H1 (cell line): Measurements from ENCODE around the gene CASP8AP2. TPM values are rescaled to one million over a fixed set of nuclear protein-coding genes. Genes with fewer than 3 reads are reported as not detected.

Experiments
- CTCF ChIA-PET: fragments of 300-600 bp; sonication (Branson Sonifier 250); formaldehyde crosslinking; loops from one replicate; lab custom pipeline; 2021; ENCODE audit not compliant: partially characterized antibody; lab: Charles Lee
- POLR2A ChIA-PET: fragments of 300-600 bp; sonication (Branson Sonifier 250); formaldehyde crosslinking; loops from one replicate; lab custom pipeline; 2021; ENCODE audit warnings: inconsistent platforms; ENCODE audit not compliant: partially characterized antibody; lab: Charles Lee
- DNase-seq, 2 experiments: peaks; one replicate each; pipeline versions ENCODE4 v3.0.0 to v3.0.0-alpha.2; 2010 to 2022; ENCODE audit warnings: low spot score in 2 of 2, low read depth in 1 of 2, mixed read lengths in 1 of 2
- FAIRE-seq: peaks from 2 replicates; lab custom pipeline; 2011; peaks lifted over from hg19 to GRCh38; lab: Jason Lieb, UNC
- H2AFZ ChIP-seq: 2 replicates; pipeline ENCODE4 v1.8.1; 2012; ENCODE audit warnings: low read length, inconsistent platforms
- H2AK5ac ChIP-seq: 2 replicates; pipeline ENCODE4 v1.6.1; 2013; ENCODE audit warnings: low read depth, low read length
- H2BK120ac ChIP-seq: replicated peaks from 2 replicates; pipeline ENCODE3; 2013; ENCODE audit warnings: low read depth, low read length, inconsistent platforms
- H2BK12ac ChIP-seq: 2 replicates; pipeline ENCODE4 v1.6.1; 2013; ENCODE audit warnings: low read depth, low read length
- H2BK15ac ChIP-seq: 2 replicates; pipeline ENCODE4 v1.6.1; 2013; ENCODE audit warnings: low read length
- H2BK20ac ChIP-seq: 2 replicates; pipeline ENCODE4 v1.6.1; 2013; ENCODE audit warnings: low read length
- H2BK5ac ChIP-seq: 2 replicates; pipeline ENCODE4 v1.6.1; 2013; ENCODE audit warnings: low read depth, low read length
- H3K14ac ChIP-seq: 2 replicates; pipeline ENCODE4 v1.6.1; 2013; ENCODE audit warnings: inconsistent platforms; ENCODE audit not compliant: insufficient read length
- H3K18ac ChIP-seq: 2 replicates; pipeline ENCODE4 v1.6.1; 2013; ENCODE audit warnings: low read length; ENCODE audit errors: extremely low read depth
- H3K23ac ChIP-seq: 2 replicates; pipeline ENCODE4 v1.6.1; 2013; ENCODE audit warnings: inconsistent platforms; ENCODE audit not compliant: insufficient read length
- H3K23me2 ChIP-seq: 2 replicates; pipeline ENCODE4 v1.6.1; 2013; ENCODE audit warnings: low read depth, low read length
- H3K27ac ChIP-seq: 2 replicates; pipeline ENCODE4 v1.6.1; 2011; ENCODE audit warnings: low read depth, low read length, inconsistent platforms
- H3K27me3 ChIP-seq, 4 experiments: replicated peaks in 1 of 4; 1 replicate in 1 of 4; 2 replicates in 3 of 4; pipeline versions ENCODE4 v1.6.1 to v1.8.1; 2011 to 2013; ENCODE audit warnings: low read length in 3 of 4, mild to moderate bottlenecking in 3 of 4, inconsistent platforms in 2 of 4, mixed read lengths in 2 of 4, moderate library complexity in 1 of 4; ENCODE audit not compliant: control insufficient read depth in 3 of 4, insufficient read depth in 3 of 4; ENCODE audit errors: extremely low read depth in 1 of 4
- H3K36me3 ChIP-seq, 4 experiments: 2 replicates each; pipeline versions ENCODE4 v1.6.1 to v1.8.1; 2011 to 2013; ENCODE audit warnings: mild to moderate bottlenecking in 4 of 4, low read length in 3 of 4, moderate library complexity in 2 of 4, control low read depth in 1 of 4, inconsistent platforms in 1 of 4; ENCODE audit not compliant: insufficient read depth in 4 of 4, control insufficient read depth in 2 of 4
- H3K4ac ChIP-seq: replicated peaks from 2 replicates; pipeline ENCODE3; 2013; ENCODE audit warnings: low read length, low read depth, mixed read lengths, inconsistent platforms; ENCODE audit not compliant: insufficient read length
- H3K4me1 ChIP-seq, 4 experiments: replicated peaks in 1 of 4; 1 replicate in 1 of 4; 2 replicates in 3 of 4; pipeline versions ENCODE4 v1.6.1 to v1.8.1; 2011 to 2013; ENCODE audit warnings: low read length in 3 of 4, inconsistent platforms in 2 of 4, mixed read lengths in 1 of 4; ENCODE audit not compliant: insufficient read depth in 4 of 4, control insufficient read depth in 3 of 4
- H3K4me2 ChIP-seq, 2 experiments: 2 replicates each; pipeline versions ENCODE4 v1.6.1 to v1.8.1; 2011 to 2013; ENCODE audit warnings: low read depth in 2 of 2, low read length in 2 of 2, control low read depth in 1 of 2, inconsistent platforms in 1 of 2, mild to moderate bottlenecking in 1 of 2; ENCODE audit not compliant: insufficient read depth in 1 of 2
- H3K4me3 ChIP-seq, 4 experiments: fragments of 200-600, 300-600 bp in 1 of 4; sonication (generic), shearing (Covaris generic), sonication (Bioruptor Twin) in 1 of 4; 2 replicates each; pipeline versions ENCODE4 v1.5.1 to v1.8.1; 2011 to 2016; ENCODE audit warnings: low read length in 4 of 4, low read depth in 3 of 4, control low read depth in 2 of 4, inconsistent platforms in 2 of 4, mild to moderate bottlenecking in 2 of 4, mixed read lengths in 1 of 4, moderate library complexity in 1 of 4; ENCODE audit not compliant: insufficient read depth in 2 of 4; ENCODE audit errors: extremely low read depth in 1 of 4
- H3K56ac ChIP-seq: replicated peaks from 2 replicates; pipeline ENCODE3; 2013; ENCODE audit warnings: low read depth, mild to moderate bottlenecking, mixed read lengths, low read length, inconsistent platforms; ENCODE audit not compliant: insufficient read length
- H3K79me1 ChIP-seq: 2 replicates; pipeline ENCODE4 v1.6.1; 2013; ENCODE audit warnings: low read depth, low read length, control low read depth
- H3K79me2 ChIP-seq, 2 experiments: 2 replicates each; pipeline versions ENCODE4 v1.6.1 to v1.8.1; 2012 to 2013; ENCODE audit warnings: low read length in 2 of 2, mild to moderate bottlenecking in 2 of 2, inconsistent platforms in 1 of 2; ENCODE audit not compliant: insufficient read depth in 2 of 2, control insufficient read depth in 1 of 2
- H3K9ac ChIP-seq, 4 experiments: replicated peaks in 1 of 4; 1 replicate in 1 of 4; 2 replicates in 3 of 4; pipeline versions ENCODE4 v1.6.1 to v1.8.1; 2011 to 2013; ENCODE audit warnings: low read depth in 3 of 4, low read length in 3 of 4, control low read depth in 2 of 4, mild to moderate bottlenecking in 2 of 4, moderate library complexity in 2 of 4, inconsistent platforms in 1 of 4; ENCODE audit errors: extremely low read depth in 1 of 4
- H3K9me3 ChIP-seq, 2 experiments: 2 replicates each; pipeline versions ENCODE4 v1.6.1 to v1.8.1; 2012 to 2013; ENCODE audit warnings: mild to moderate bottlenecking in 2 of 2, moderate library complexity in 2 of 2, control low read depth in 1 of 2, inconsistent platforms in 1 of 2, low read depth in 1 of 2, low read length in 1 of 2, mixed read lengths in 1 of 2; ENCODE audit not compliant: insufficient read depth in 2 of 2
- H4K20me1 ChIP-seq, 2 experiments: replicated peaks in 1 of 2; 2 replicates each; pipeline versions ENCODE3 to v1.8.1; 2011 to 2013; ENCODE audit warnings: inconsistent platforms in 2 of 2, low read length in 2 of 2, mild to moderate bottlenecking in 1 of 2; ENCODE audit not compliant: insufficient read depth in 2 of 2, control insufficient read depth in 1 of 2
- H4K5ac ChIP-seq: 2 replicates; pipeline ENCODE4 v1.6.1; 2013; ENCODE audit warnings: low read length, low read depth, mixed read lengths, inconsistent platforms; ENCODE audit not compliant: insufficient read length
- H4K8ac ChIP-seq: 2 replicates; pipeline ENCODE4 v1.8.0; 2013; ENCODE audit warnings: mild to moderate bottlenecking, moderate library complexity, low read length, inconsistent platforms; ENCODE audit not compliant: insufficient read depth; ENCODE audit errors: extremely low read depth
- H4K91ac ChIP-seq: replicated peaks from 2 replicates; pipeline ENCODE3; 2013; ENCODE audit warnings: low read length, mixed read lengths, inconsistent platforms; ENCODE audit not compliant: insufficient read length
- SIN3A ChIP-seq, 2 experiments: IDR thresholded peaks in 1 of 2; conservative IDR thresholded peaks in 1 of 2; 2 replicates each; pipeline ENCODE4 v1.6.1; 2011 to 2012; ENCODE audit warnings: low read length in 2 of 2, improper control_type of control experiment in 1 of 2, low read depth in 1 of 2, mild to moderate bottlenecking in 1 of 2
- WGBS, 2 experiments: shearing (Covaris generic) in 1 of 2; methylation state at CpG; one replicate each; pipeline versions ENCODE4 v1.1.6 to v1.1.7; 2013 to 2015; ENCODE audit warnings: low lambda C conversion rate in 2 of 2, mixed read lengths in 2 of 2, inconsistent platforms in 1 of 2, low coverage in 1 of 2, missing lambda C conversion rate in 1 of 2; ENCODE audit not compliant: insufficient replicate concordance in 2 of 2, insufficient coverage in 1 of 2, insufficient read length in 1 of 2; ENCODE audit errors: extremely low coverage in 1 of 2, missing lambda C conversion rate in 1 of 2; 5-methylcytosine and 5-hydroxymethylcytosine counted together
- polyA plus RNA-seq, 7 experiments: library from polyadenylated mRNA; depleted of rRNA in 3 of 7; stranded (reverse) in 5 of 7; unstranded in 2 of 7; fragments of >200 nt in 5 of 7; fragments of 200-250 nt in 2 of 7; gene quantifications; 1 replicate in 5 of 7; 2 replicates in 1 of 7; 4 replicates in 1 of 7; pipeline versions ENCODE4 v1.2.1 to v1.2.3, GENCODE V29; 2011 to 2013; ENCODE audit warnings: missing spikeins in 2 of 7, mixed read lengths in 2 of 7
- total RNA-seq: library from RNA; stranded (reverse); fragmentation: NEBNext Ultra II Directional; extraction: Animal tissue kit (Norgen Biotek cat#: 25700); gene quantifications from 2 replicates; pipeline ENCODE4 v1.2.1, GENCODE V29; 2021
- TF ChIP-seq, protein P1 (sequence below): IDR thresholded peaks from 2 replicates; pipeline ENCODE4 v1.6.1; 2012; ENCODE audit warnings: inconsistent platforms

CASP8AP2 gene
- total and polyA plus RNA-seq, 2 of the 8 experiments (the other 6 are each of a cell fraction or from before 2014, with no cell fraction given) = 6.9 to 32.1 TPM

DNA sequence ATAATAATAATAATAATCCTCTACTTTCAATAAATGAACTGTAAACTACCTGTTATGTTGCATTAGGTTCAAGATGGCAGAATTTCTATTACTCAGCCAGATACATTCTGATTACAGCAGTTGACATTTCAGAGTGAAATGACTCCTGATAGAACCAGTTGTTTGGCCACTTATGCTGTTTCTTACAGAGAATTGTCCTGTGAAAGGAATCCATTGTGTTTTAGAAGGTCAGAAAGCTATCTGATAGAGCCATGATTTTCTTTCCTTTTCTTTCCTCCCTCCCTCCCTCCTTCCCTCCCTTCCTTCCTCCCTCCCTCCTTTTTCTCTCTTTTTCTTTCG, 81.2 kb downstream of the CASP8AP2 start:
- Histone ChIP-seq H3K79me1 (no peaks in the 10 kb centered on the region), H3K9ac (no peak overlapping the region)
- TF ChIP-seq SIN3A (conservative IDR thresholded peaks at IDR 0.05 in 1 of 2, IDR thresholded peaks at IDR 0.05 in 1 of 2; ENCODE audit: low read depth in 1 of 2, low read length in 2 of 2) = no peak
- TF ChIP-seq, protein P1, sequence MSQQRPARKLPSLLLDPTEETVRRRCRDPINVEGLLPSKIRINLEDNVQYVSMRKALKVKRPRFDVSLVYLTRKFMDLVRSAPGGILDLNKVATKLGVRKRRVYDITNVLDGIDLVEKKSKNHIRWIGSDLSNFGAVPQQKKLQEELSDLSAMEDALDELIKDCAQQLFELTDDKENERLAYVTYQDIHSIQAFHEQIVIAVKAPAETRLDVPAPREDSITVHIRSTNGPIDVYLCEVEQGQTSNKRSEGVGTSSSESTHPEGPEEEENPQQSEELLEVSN = no peak
- TF ChIP-seq, all 59 proteins: peak for 0
- Histone ChIP-seq H2BK120ac (no peak overlapping the region), H3K4me3 (no peak overlapping the region), H4K91ac (no peak overlapping the region), H3K9me3 (no peaks in the 10 kb centered on the region), H3K18ac (peak overlapping the region; percentile 15; the same call in 1 of the 2 replicates), H2BK15ac (no peak overlapping the region), H3K4me2 (no peak overlapping the region), H2BK20ac (no peak overlapping the region), H4K8ac (no peak overlapping the region), H2BK12ac (no peak overlapping the region), H2AK5ac (no peak overlapping the region), H3K27ac (no peak overlapping the region), H3K23me2 (no peaks in the 10 kb centered on the region; the same call in 1 of the 2 replicates), H3K79me2 (no peaks in the 10 kb centered on the region), H2BK5ac (no peak overlapping the region), H3K56ac (no peak overlapping the region), H3K4ac (no peak overlapping the region), H4K5ac (no peak overlapping the region), H3K23ac (no peak overlapping the region), H3K4me1 (peaks cover 0 to 3% (median 0%) of the 10 kb centered on the region in 4 experiments; a peak in 1 of 7 replicates), H3K27me3 (no peaks in the 10 kb centered on the region), H4K20me1 (no peaks in the 10 kb centered on the region), H2AFZ (peak overlapping the region; percentile 91), H3K36me3 (no peaks in the 10 kb centered on the region), H3K14ac (no peak overlapping the region)
- ChIA-PET CTCF (no interaction called here), POLR2A (no interaction called here)
- no CpG with 5 or more reads among the region's 1 CpG for WGBS, 2 experiments
- FAIRE-seq (no peak), DNase-seq (no peak)
